Mucosa of descending colon (tissue), 3 donors: Measurements from ENCODE around the gene B3GNT3. TPM values are rescaled to one million over a fixed set of nuclear protein-coding genes. Genes with fewer than 3 reads are reported as not detected.
A peak's percentile ranks its signal among the peaks of the same experiment; 100 is the strongest.

Experiments
- ATAC-seq: fragments of 200-7000 bp; cut with Tn5 transposase; one replicate; pipeline ENCODE4 v1.9.1; 2020; ENCODE audit warnings: mild to moderate bottlenecking, moderate library complexity
- DNase-seq, 3 donors: peaks; one replicate each; pipeline ENCODE4 v3.0.0-alpha.2; 2020
- H3K36me3 ChIP-seq: fragments of 200-600 bp; one replicate; pipeline ENCODE4 v1.8.0; 2021; ENCODE audit warnings: low read depth, mild to moderate bottlenecking
- H3K4me1 ChIP-seq: fragments of 200-600 bp; one replicate; pipeline ENCODE4 v1.8.0; 2021; ENCODE audit warnings: low read depth, mild to moderate bottlenecking
- H3K4me3 ChIP-seq: fragments of 200-600 bp; one replicate; pipeline ENCODE4 v1.8.0; 2021; ENCODE audit warnings: mild to moderate bottlenecking
- H3K9me3 ChIP-seq: fragments of 200-600 bp; one replicate; pipeline ENCODE4 v1.8.0; 2021; ENCODE audit warnings: mild to moderate bottlenecking
- intact Hi-C, 2 donors: fragments of 100-400 bp; cut with DNase I in 1 of 2; cut with micrococcal nuclease in 1 of 2; formaldehyde crosslinking; loops; one replicate each; pipeline versions ENCODE4 v1.11.0 to v1.11.1; 2022; cut with DNase I, micrococcal nuclease
- total RNA-seq, 3 donors: library from RNA; stranded (reverse); fragmentation: NEBNext Ultra II Directional in 2 of 3; extraction: Animal tissue kit (Norgen Biotek cat#: 25700) in 2 of 3; gene quantifications; one replicate each; pipeline versions ENCODE4 v1.2.1 to v1.2.4, GENCODE V29; 2021 to 2023
- TF ChIP-seq, protein P1 (sequence below): fragments of 200-600 bp; IDR thresholded peaks from one replicate; pipeline ENCODE4 v1.8.0; 2022; ENCODE audit warnings: antibody characterized with exemption, mild to moderate bottlenecking
- donor health status: DM: no; HTN: no; CAD: no; lungs with moderate emphysema.
- donor health status: DM: no; HTN: no; CAD: no.
- donor health status: DM: no; HTN: yes; CAD: no.

B3GNT3 gene
- total RNA-seq, 3 donors from 2014 or later = 77.6 to 205 (median 189) TPM

DNA sequence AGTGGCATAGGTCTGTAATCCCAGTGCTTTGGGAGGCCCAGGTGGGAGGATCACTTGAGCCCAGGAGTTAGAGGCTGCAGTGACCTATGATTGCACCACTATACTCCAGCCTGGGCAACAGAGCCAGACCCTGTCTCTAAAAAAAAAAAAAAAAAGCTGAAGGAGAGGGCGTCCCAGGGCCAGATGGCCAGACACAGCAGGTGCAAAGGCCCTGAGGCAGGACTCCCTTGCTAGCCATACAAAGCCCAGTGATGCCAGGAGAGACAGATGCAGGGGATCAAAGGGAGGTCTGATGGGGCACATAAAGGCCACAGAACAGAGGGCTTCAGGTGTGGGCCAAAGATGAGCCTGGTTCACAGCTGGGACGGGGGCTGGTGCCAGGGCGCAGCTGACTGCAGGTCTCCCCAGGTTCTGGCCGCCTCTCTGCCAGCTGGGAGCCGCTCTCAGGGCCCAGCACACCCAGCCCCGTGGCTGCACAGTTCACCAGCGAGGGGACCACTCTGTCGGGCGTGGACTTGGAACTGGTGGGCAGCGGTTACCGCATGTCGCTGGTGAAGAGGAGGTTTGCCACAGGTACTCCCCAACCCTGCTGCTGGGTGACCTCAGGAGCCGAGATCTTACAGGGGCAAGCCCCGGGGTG, 7.5 kb upstream of the B3GNT3 start:
- Histone ChIP-seq H3K9me3 (no peaks in the 10 kb centered on the region), H3K4me1 (peaks cover 23% of the 10 kb centered on the region), H3K4me3 (no peak overlapping the region), H3K36me3 (no peaks in the 10 kb centered on the region)
- intact Hi-C loops = no loop called here
- DNase-seq (no peak), ATAC-seq (no peak)
- TF ChIP-seq, protein P1, sequence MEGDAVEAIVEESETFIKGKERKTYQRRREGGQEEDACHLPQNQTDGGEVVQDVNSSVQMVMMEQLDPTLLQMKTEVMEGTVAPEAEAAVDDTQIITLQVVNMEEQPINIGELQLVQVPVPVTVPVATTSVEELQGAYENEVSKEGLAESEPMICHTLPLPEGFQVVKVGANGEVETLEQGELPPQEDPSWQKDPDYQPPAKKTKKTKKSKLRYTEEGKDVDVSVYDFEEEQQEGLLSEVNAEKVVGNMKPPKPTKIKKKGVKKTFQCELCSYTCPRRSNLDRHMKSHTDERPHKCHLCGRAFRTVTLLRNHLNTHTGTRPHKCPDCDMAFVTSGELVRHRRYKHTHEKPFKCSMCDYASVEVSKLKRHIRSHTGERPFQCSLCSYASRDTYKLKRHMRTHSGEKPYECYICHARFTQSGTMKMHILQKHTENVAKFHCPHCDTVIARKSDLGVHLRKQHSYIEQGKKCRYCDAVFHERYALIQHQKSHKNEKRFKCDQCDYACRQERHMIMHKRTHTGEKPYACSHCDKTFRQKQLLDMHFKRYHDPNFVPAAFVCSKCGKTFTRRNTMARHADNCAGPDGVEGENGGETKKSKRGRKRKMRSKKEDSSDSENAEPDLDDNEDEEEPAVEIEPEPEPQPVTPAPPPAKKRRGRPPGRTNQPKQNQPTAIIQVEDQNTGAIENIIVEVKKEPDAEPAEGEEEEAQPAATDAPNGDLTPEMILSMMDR = no peak

DNA sequence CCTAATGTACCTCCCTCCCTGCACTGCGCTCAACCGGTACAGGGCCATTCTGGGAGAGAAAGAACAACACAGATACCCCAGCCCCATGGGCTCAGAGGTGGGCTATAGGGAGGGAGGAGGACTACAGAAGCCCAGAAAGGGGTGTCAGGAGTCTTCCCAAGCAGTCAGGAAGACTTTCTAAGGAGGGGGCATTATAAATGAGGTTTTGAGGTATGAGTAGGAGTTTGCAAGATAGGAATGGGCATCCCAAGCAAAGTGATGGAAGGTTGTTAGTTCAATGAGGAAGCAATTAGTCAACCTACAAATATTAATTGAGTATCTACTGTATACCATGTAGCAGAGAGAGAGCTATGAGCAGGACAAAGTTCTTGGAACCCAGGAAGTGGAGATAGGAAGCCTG, 6.3 kb upstream of the B3GNT3 start:
- H3K4me3 ChIP-seq = no peak overlapping the region
- TF ChIP-seq, protein P1 = no peak
- H3K9me3 ChIP-seq = no peaks in the 10 kb centered on the region
- H3K4me1 ChIP-seq = peaks cover 23% of the 10 kb centered on the region
- ATAC-seq (no peak), DNase-seq (no peak)
- no peaks in the 10 kb centered on the region for H3K36me3 ChIP-seq
- intact Hi-C loops = no loop called here

DNA sequence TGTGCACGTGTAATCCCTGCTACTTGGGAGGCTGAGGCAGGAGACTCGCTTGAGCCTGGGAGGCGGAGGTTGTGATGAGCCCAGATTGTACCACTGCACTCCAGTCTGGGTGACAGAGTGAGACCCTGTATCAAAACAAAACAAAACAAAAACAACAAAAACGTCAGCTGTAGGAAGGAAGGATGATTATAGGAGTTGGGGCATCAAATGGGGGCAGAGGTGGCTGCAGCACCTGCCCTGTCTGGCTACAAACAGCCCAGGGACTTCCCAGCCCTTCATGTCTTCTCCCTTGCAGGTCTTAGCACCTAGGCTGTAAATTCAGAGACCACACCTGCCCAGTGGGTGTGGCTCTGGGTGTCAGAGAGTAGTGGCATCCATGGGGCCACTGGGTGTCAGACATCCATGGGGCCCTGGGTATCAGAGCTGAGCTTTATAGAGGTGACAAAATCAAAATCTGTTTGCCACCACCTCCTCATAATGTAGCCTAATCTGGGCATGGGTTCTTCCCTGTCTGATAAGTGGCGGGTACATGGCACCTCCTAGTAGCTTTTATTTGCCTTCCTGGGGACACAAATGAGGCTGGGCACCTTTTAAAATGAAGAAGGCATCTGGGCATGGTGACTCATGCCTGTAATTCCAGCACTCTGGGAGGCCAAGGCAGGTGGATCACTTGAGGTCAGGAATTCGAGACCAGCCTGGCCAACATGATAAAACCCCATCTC, 4.7 kb upstream of the B3GNT3 start:
- intact Hi-C loops = loop anchor here in 1 of 2 donors (10.0 kb wide), 1 partner anchor 65 kb away; the partner anchor contains the start of gene RPL18A
- DNase-seq (peak; percentile 76 to 85 (median 80)), ATAC-seq (peak; percentile 77)
- TF ChIP-seq, protein P1 = no peak
- Histone ChIP-seq H3K36me3 (no peaks in the 10 kb centered on the region), H3K4me1 (peaks cover 27% of the 10 kb centered on the region), H3K4me3 (no peak overlapping the region), H3K9me3 (no peaks in the 10 kb centered on the region)

DNA sequence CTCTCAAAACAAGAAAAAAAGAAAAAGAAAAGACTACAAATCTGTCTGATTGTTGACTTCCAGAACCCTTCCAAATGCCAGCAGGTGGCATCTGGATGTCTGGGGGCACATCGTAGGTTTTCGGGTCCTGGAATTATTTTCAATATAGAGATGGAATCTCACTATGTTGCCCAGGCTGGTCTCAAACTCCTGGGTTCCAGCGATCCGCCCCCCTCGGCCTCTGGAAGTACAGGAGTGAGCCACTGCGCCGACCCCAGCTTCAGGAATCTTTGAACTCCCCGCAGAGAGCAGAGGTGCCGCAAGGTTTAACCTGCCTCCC, 567 bp upstream of the B3GNT3 start:
- Histone ChIP-seq H3K4me3 (no peak overlapping the region), H3K36me3 (no peaks in the 10 kb centered on the region), H3K9me3 (no peaks in the 10 kb centered on the region), H3K4me1 (peaks cover 39% of the 10 kb centered on the region)
- DNase-seq (no peak), ATAC-seq (no peak)
- TF ChIP-seq, protein P1 = no peak
- intact Hi-C loops = loop anchor here in 1 of 2 donors (10.0 kb wide), 1 partner anchor 60 kb away; the partner anchor contains the start of gene RPL18A

DNA sequence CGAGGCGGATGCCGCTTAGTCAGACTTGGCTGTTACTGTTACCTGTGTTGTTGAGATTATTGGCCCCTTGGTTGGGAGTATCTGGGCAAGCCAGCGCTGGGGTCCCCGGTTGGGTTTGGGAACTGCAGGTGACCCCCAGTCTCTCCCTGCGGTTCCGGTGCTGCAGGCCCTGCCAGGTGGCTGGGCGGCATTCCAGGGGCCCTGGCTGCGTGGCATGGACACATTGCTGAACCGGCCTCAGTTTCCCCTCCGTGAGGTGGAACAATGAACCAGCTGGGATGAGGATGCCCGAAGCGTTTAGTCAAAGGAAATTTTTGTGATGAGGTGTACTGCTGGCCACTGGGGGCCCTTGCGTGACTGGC, 538 bp downstream of the B3GNT3 start:
- ATAC-seq (no peak), DNase-seq (peak in 2 of 3 donors; percentile 42 to 54)
- Histone ChIP-seq H3K36me3 (no peaks in the 10 kb centered on the region), H3K4me1 (peaks cover 30% of the 10 kb centered on the region), H3K4me3 (peak overlapping the region; percentile 63), H3K9me3 (no peaks in the 10 kb centered on the region)
- TF ChIP-seq, protein P1 = no peak
- intact Hi-C loops = loop anchor here in 1 of 2 donors (10.0 kb wide), 1 partner anchor 59 kb away; the partner anchor contains the start of gene RPL18A
